Endothelial cell of umbilical vein (primary cell): Measurements from ENCODE around the gene OXLD1. TPM values are rescaled to one million over a fixed set of nuclear protein-coding genes. Genes with fewer than 3 reads are reported as not detected.

ENCODE experiments used
- BruUV-seq: library from RNA; stranded (reverse); fragments of 400-500 nt; replicated peaks from 2 replicates; lab custom pipeline; 2021; lab: Mats Ljungman, UMichigan
- CTCF ChIA-PET: fragments of 300-600, 350-600 bp; sonication (Branson Sonifier 250); formaldehyde crosslinking; loops from one replicate; lab custom pipeline; 2021; ENCODE audit warnings: antibody characterized with exemption, inconsistent platforms; lab: Charles Lee
- POLR2A ChIA-PET: fragments of 300-600, 350-600 bp; sonication (Branson Sonifier 250); formaldehyde crosslinking; loops from one replicate; lab custom pipeline; 2021; ENCODE audit warnings: antibody characterized with exemption, inconsistent platforms; lab: Charles Lee
- DNase-seq: peaks from one replicate; pipeline ENCODE4 v3.0.0-alpha.2; 2011; ENCODE audit warnings: low read depth, low spot score
- FAIRE-seq: peaks from 2 replicates; lab custom pipeline; 2011; peaks lifted over from hg19 to GRCh38; lab: Jason Lieb, UNC
- H2AFZ ChIP-seq: 2 replicates; pipeline ENCODE4 v1.6.0; 2012; ENCODE audit warnings: low read depth, low read length, control low read depth, inconsistent platforms
- H3K27ac ChIP-seq: 2 replicates; pipeline ENCODE4 v1.5.1; 2011; ENCODE audit warnings: low read depth, mild to moderate bottlenecking, control low read depth, low read length, moderate library complexity; ENCODE audit not compliant: insufficient read depth
- H3K27me3 ChIP-seq, 2 experiments: 2 replicates each; pipeline versions ENCODE4 v1.6.0 to v1.6.1; 2011; ENCODE audit warnings: low read length in 2 of 2, mixed read lengths in 1 of 2; ENCODE audit not compliant: control insufficient read depth in 2 of 2, insufficient read depth in 2 of 2
- H3K36me3 ChIP-seq, 2 experiments: 2 replicates in 1 of 2; 3 replicates in 1 of 2; pipeline ENCODE4 v1.5.1; 2011; ENCODE audit warnings: low read length in 2 of 2, mild to moderate bottlenecking in 1 of 2, moderate library complexity in 1 of 2; ENCODE audit not compliant: control insufficient read depth in 2 of 2, insufficient read depth in 2 of 2; ENCODE audit errors: extremely low read depth in 1 of 2
- H3K4me1 ChIP-seq: 3 replicates; pipeline ENCODE4 v1.5.1; 2011; ENCODE audit warnings: mild to moderate bottlenecking, low read length; ENCODE audit not compliant: control insufficient read depth, insufficient read depth; ENCODE audit errors: extremely low read depth
- H3K4me2 ChIP-seq: 2 replicates; pipeline ENCODE4 v1.6.1; 2011; ENCODE audit warnings: low read length, control low read depth, mixed read lengths; ENCODE audit not compliant: insufficient read depth
- H3K4me3 ChIP-seq, 3 experiments: fragments of 200-600 bp in 1 of 3; sonication (generic), shearing (Covaris generic) in 1 of 3; replicated peaks in 1 of 3; 2 replicates each; pipeline ENCODE4 v1.5.1; 2011 to 2016; ENCODE audit warnings: control low read depth in 3 of 3, low read length in 3 of 3, mild to moderate bottlenecking in 2 of 3, inconsistent platforms in 1 of 3, low read depth in 1 of 3, moderate library complexity in 1 of 3; ENCODE audit not compliant: insufficient read depth in 1 of 3
- H3K79me2 ChIP-seq: 2 replicates; pipeline ENCODE4 v1.6.0; 2012; ENCODE audit warnings: low read length, inconsistent platforms; ENCODE audit not compliant: control insufficient read depth, insufficient read depth
- H3K9ac ChIP-seq: replicated peaks from 2 replicates; pipeline ENCODE3; 2011; ENCODE audit warnings: low read length, control low read depth; ENCODE audit not compliant: insufficient read depth; ENCODE audit errors: extremely low read depth
- H3K9me1 ChIP-seq: replicated peaks from 3 replicates; pipeline ENCODE4 v1.6.0; 2011; ENCODE audit warnings: mild to moderate bottlenecking, low read length; ENCODE audit not compliant: control insufficient read depth, insufficient read depth; ENCODE audit errors: extremely low read depth
- H3K9me3 ChIP-seq: replicated peaks from 2 replicates; pipeline ENCODE4 v1.5.1; 2012; ENCODE audit warnings: low read length, inconsistent platforms; ENCODE audit not compliant: control insufficient read depth, insufficient read depth
- H4K20me1 ChIP-seq: replicated peaks from 2 replicates; pipeline ENCODE3; 2011; ENCODE audit warnings: mild to moderate bottlenecking, low read length; ENCODE audit not compliant: control insufficient read depth, insufficient read depth; ENCODE audit errors: extremely low read depth
- CTCF ChIP-seq, 2 donors: IDR thresholded peaks; 1 replicate in 1 of 2; 2 replicates in 1 of 2; pipeline ENCODE4 v1.5.1; 2011; ENCODE audit warnings: low read length in 2 of 2, mild to moderate bottlenecking in 2 of 2, moderate library complexity in 2 of 2, control low read depth in 1 of 2, inconsistent platforms in 1 of 2, low read depth in 1 of 2; ENCODE audit not compliant: insufficient read depth in 1 of 2; ENCODE audit errors: extremely low read depth in 1 of 2
- EZH2 ChIP-seq: IDR thresholded peaks from 2 replicates; pipeline ENCODE4 v1.6.1; 2012; ENCODE audit warnings: borderline replicate concordance, low read depth, mild to moderate bottlenecking, moderate library complexity, low read length, inconsistent platforms; ENCODE audit not compliant: severe bottlenecking
- FOS ChIP-seq: IDR thresholded peaks from 2 replicates; pipeline ENCODE4 v1.6.1; 2011; ENCODE audit warnings: mild to moderate bottlenecking, low read length, moderate library complexity, borderline replicate concordance; ENCODE audit not compliant: insufficient read depth
- GATA2 ChIP-seq: IDR thresholded peaks from 2 replicates; pipeline ENCODE4 v1.7.0; 2011; ENCODE audit warnings: low read depth, mild to moderate bottlenecking, moderate library complexity, mixed read lengths, low read length; ENCODE audit not compliant: insufficient read length, insufficient read depth
- JUN ChIP-seq: IDR thresholded peaks from 2 replicates; pipeline ENCODE4 v1.6.1; 2011; ENCODE audit warnings: borderline replicate concordance, low read depth; ENCODE audit not compliant: insufficient read length, insufficient read depth
- MAX ChIP-seq: IDR thresholded peaks from 2 replicates; pipeline ENCODE4 v1.6.1; 2011; ENCODE audit not compliant: insufficient read depth, insufficient read length
- MYC ChIP-seq: IDR thresholded peaks from one replicate; pipeline ENCODE4 v1.6.1; 2011; ENCODE audit warnings: mild to moderate bottlenecking, low read depth, low read length
- POLR2A ChIP-seq: IDR thresholded peaks from 2 replicates; pipeline ENCODE4 v1.6.1; 2012; ENCODE audit warnings: low read depth, mild to moderate bottlenecking, control low read depth, low read length
- POLR2AphosphoS5 ChIP-seq: IDR thresholded peaks from 2 replicates; pipeline ENCODE4 v1.6.1; 2012; ENCODE audit warnings: low read depth, mild to moderate bottlenecking, control low read depth, low read length, moderate library complexity; ENCODE audit not compliant: insufficient read depth
- dilution Hi-C: fragments of 300-500 bp; cut with MboI; formaldehyde crosslinking; loops from one replicate; pipeline ENCODE4 v1.15.0; 2019; ENCODE audit warnings: low sequenced_read_pairs; ENCODE audit not compliant: extremely low pct_ligation_motif_present
- intact Hi-C: fragments of 100-400 bp; cut with micrococcal nuclease; formaldehyde crosslinking; loops from one replicate; pipeline ENCODE4 v1.10.0; 2022
- polyA plus RNA-seq, 4 experiments: library from polyadenylated mRNA; depleted of rRNA in 3 of 4; stranded (reverse) in 3 of 4; unstranded in 1 of 4; fragments of >200 nt; gene quantifications; 2 replicates each; pipeline versions ENCODE4 v1.2.1 to v1.2.3, GENCODE V29; 2011 to 2012; ENCODE audit warnings: missing spikeins in 1 of 4
- total RNA-seq: library from RNA; stranded (reverse); gene quantifications from 2 replicates; pipeline ENCODE4 v1.2.3, GENCODE V29; 2021

Gene OXLD1
- total and polyA plus RNA-seq, 2 donors (not counting 3 experiments of a cell fraction or from before 2014, with no cell fraction given), result 20.1 to 35.2 TPM

- no peak overlapping the region for H3K9ac ChIP-seq
- FAIRE-seq, result no peak
- ChIA-PET CTCF (no interaction called here), POLR2A (no interaction called here)
- TF ChIP-seq POLR2A, result no peak
- TF ChIP-seq CTCF (IDR thresholded peaks at IDR 0.05; ENCODE audit: extremely low read depth in 1 of 2, insufficient read depth in 1 of 2, low read depth in 1 of 2, low read length in 2 of 2), result no peak
- no peak for TF ChIP-seq POLR2AphosphoS5
- dilution Hi-C loops, result no loop called here
- no TSS peak for BruUV-seq
- no peaks in the 10 kb centered on the region for H3K9me3 ChIP-seq
- H3K4me1 ChIP-seq, result no peaks in the 10 kb centered on the region
- H3K4me3 ChIP-seq, result no peak overlapping the region
- no peak overlapping the region for H2AFZ ChIP-seq
- no peak for DNase-seq
- peaks cover 68% of the 10 kb centered on the region for H3K79me2 ChIP-seq
- no peaks in the 10 kb centered on the region for H3K9me1 ChIP-seq
- H3K27ac ChIP-seq, result no peak overlapping the region
- peaks cover 30 to 33% of the 10 kb centered on the region in 2 experiments for H3K36me3 ChIP-seq
- H3K27me3 ChIP-seq, result no peaks in the 10 kb centered on the region
- peaks cover 3% of the 10 kb centered on the region for H4K20me1 ChIP-seq
- no peak overlapping the region for H3K4me2 ChIP-seq
- intact Hi-C loops, result no loop called here
Observed at GRCh38 chr17:81616877-81617276, 49.5 kb downstream of the OXLD1 start.

GRCh38 chr17:81615401-81615930 lies 50.9 kb downstream of the OXLD1 start:
- TF ChIP-seq MYC (no peak), MAX (no peak), POLR2AphosphoS5 (no peak), FOS (no peak), CTCF (IDR thresholded peaks at IDR 0.05; ENCODE audit: extremely low read depth in 1 of 2, insufficient read depth in 1 of 2, low read depth in 1 of 2, low read length in 2 of 2) (no peak), GATA2 (no peak), POLR2A (no peak), EZH2 (no peak), JUN (no peak)
- H3K36me3 ChIP-seq, result peaks cover 21 to 24% of the 10 kb centered on the region in 2 experiments
- no peak overlapping the region for H2AFZ ChIP-seq
- H4K20me1 ChIP-seq, result peaks cover 3% of the 10 kb centered on the region
- no peak overlapping the region for H3K4me3 ChIP-seq
- dilution Hi-C loops, result no loop called here
- no peak overlapping the region for H3K27ac ChIP-seq
- no peak overlapping the region for H3K4me2 ChIP-seq
- H3K9me3 ChIP-seq, result no peaks in the 10 kb centered on the region
- peaks cover 57% of the 10 kb centered on the region for H3K79me2 ChIP-seq
- DNase-seq (no peak), FAIRE-seq (no peak)
- intact Hi-C loops, result no loop called here
- BruUV-seq, result no TSS peak
- no peaks in the 10 kb centered on the region for H3K27me3 ChIP-seq
- no peaks in the 10 kb centered on the region for H3K4me1 ChIP-seq
- ChIA-PET POLR2A (no interaction called here), CTCF (interaction anchor here (4.9 kb wide), 1 partner anchor 14 kb away, joined by 19 read pairs; no protein-coding TSS in a partner anchor)
- no peaks in the 10 kb centered on the region for H3K9me1 ChIP-seq
- H3K9ac ChIP-seq, result no peak overlapping the region
